NT2/D1 (cell line): ENCODE measurements around the gene CCR5.

Experiments used
- SUZ12 ChIP-seq: IDR thresholded peaks from 2 replicates; pipeline ENCODE4 v1.6.1; 2011; ENCODE audit not compliant: insufficient read length, insufficient read depth; ENCODE audit errors: extremely low read depth
- YY1 ChIP-seq: IDR thresholded peaks from 2 replicates; pipeline ENCODE4 v1.6.1; 2011; ENCODE audit not compliant: insufficient read length, insufficient read depth
- ZNF274 ChIP-seq: IDR thresholded peaks from 2 replicates; pipeline ENCODE4 v1.6.1; 2011; ENCODE audit warnings: mild to moderate bottlenecking, low read depth, low read length

DNA sequence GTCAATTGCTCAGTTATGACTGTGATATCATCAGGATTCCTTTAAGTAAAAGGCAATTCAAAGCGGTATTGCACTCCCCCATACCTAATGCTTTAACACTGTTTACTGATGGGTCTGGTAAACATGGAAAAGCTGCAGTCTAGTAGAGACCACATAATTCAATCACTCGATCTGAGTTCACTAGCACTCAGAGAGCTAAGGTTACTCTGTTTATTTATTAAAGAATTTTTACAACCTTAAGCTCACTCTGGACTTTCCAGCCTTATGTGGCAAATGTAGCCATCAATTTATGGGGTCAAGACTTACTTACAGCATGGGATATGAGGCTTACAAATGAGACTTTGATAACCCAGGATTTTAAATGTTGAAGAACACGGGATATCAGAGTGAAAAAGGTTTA, 35.2 kb upstream of the CCR5 start:
- TF ChIP-seq YY1 (no peak), ZNF274 (no peak), SUZ12 (no peak)
